HepG2 (cell line): ENCODE data around the gene SCFD1. TPM values are rescaled to one million over a fixed set of nuclear protein-coding genes. Genes with fewer than 3 reads are reported as not detected.
"Not testable (repeated sequence)": the region's sequence is repeated elsewhere in the genome, so short reads cannot be mapped to it uniquely, and the experiment has no call there.

Experiments used
- AKNA ChIP-seq: sonication (generic); formaldehyde crosslinking; IDR thresholded peaks from 2 replicates; pipeline ENCODE4 v1.4.0; 2020; ENCODE audit warnings: missing genetic modification reagents, borderline replicate concordance
- ELF1 ChIP-seq: sonication (generic); formaldehyde crosslinking; IDR thresholded peaks from 2 replicates; pipeline ENCODE4 v1.4.0; 2020; ENCODE audit warnings: missing genetic modification reagents
- FOXA1 ChIP-seq, 2 experiments: fragments of 450-650 bp in 1 of 2; sonication (generic) in 1 of 2; formaldehyde crosslinking in 1 of 2; IDR thresholded peaks; 2 replicates each; pipeline versions ENCODE4 v1.4.0 to v1.6.1; 2016 to 2020; ENCODE audit warnings: missing genetic modification reagents in 1 of 2
- HOXA3 ChIP-seq: sonication (generic); formaldehyde crosslinking; IDR thresholded peaks from 2 replicates; pipeline ENCODE4 v1.5.0; 2020; ENCODE audit warnings: missing genetic modification reagents
- KMT2A ChIP-seq: sonication (generic); formaldehyde crosslinking; IDR thresholded peaks from 2 replicates; pipeline ENCODE4 v1.4.0; 2020; ENCODE audit warnings: missing genetic modification reagents
- MNT ChIP-seq: fragments of 450-650 bp; IDR thresholded peaks from 2 replicates; pipeline ENCODE4 v1.6.1; 2016
- MYPOP ChIP-seq: sonication (generic); formaldehyde crosslinking; IDR thresholded peaks from 2 replicates; pipeline ENCODE4 v1.8.1; 2023; ENCODE audit warnings: mild to moderate bottlenecking, moderate library complexity, missing genetic modification reagents
- NAIF1 ChIP-seq: sonication (generic); formaldehyde crosslinking; IDR thresholded peaks from 2 replicates; pipeline ENCODE4 v1.5.0; 2020; ENCODE audit warnings: mild to moderate bottlenecking, missing genetic modification reagents, borderline replicate concordance
- PHF21A ChIP-seq: sonication (generic); formaldehyde crosslinking; IDR thresholded peaks from 2 replicates; pipeline ENCODE4 v1.5.0; 2020; ENCODE audit warnings: mild to moderate bottlenecking, missing genetic modification reagents
- POLR2A ChIP-seq, 2 experiments: IDR thresholded peaks; 2 replicates each; pipeline ENCODE4 v1.6.1; 2011; ENCODE audit warnings: low read depth in 2 of 2, low read length in 2 of 2, mild to moderate bottlenecking in 1 of 2, moderate library complexity in 1 of 2; ENCODE audit not compliant: insufficient read depth in 1 of 2
- SOX6 ChIP-seq, 2 experiments: fragments of 450-650 bp in 1 of 2; sonication (generic) in 1 of 2; formaldehyde crosslinking in 1 of 2; IDR thresholded peaks; 2 replicates each; pipeline versions ENCODE4 v1.4.0 to v1.6.1; 2017 to 2020; ENCODE audit warnings: antibody characterized with exemption in 1 of 2, mild to moderate bottlenecking in 1 of 2, missing genetic modification reagents in 1 of 2
- THAP11 ChIP-seq: IDR thresholded peaks from 2 replicates; pipeline ENCODE4 v1.6.1; 2016; ENCODE audit warnings: missing biosample characterization, missing genetic modification reagents
- YY1 ChIP-seq: IDR thresholded peaks from 2 replicates; pipeline ENCODE4 v1.6.1; 2011; ENCODE audit warnings: low read length, low read depth, moderate library complexity, mild to moderate bottlenecking; ENCODE audit not compliant: insufficient read depth, insufficient replicate concordance
- ZFP36L1 ChIP-seq: sonication (generic); formaldehyde crosslinking; IDR thresholded peaks from 2 replicates; pipeline ENCODE4 v1.8.0; 2022; ENCODE audit warnings: mild to moderate bottlenecking, missing genetic modification reagents, moderate library complexity
- ZFY ChIP-seq: sonication (generic); formaldehyde crosslinking; IDR thresholded peaks from 2 replicates; pipeline ENCODE4 v1.4.0; 2020; ENCODE audit warnings: missing genetic modification reagents
- ZNF563 ChIP-seq: sonication (generic); formaldehyde crosslinking; IDR thresholded peaks from 2 replicates; pipeline ENCODE4 v1.8.0; 2022; ENCODE audit warnings: mild to moderate bottlenecking, moderate library complexity, missing genetic modification reagents
- polyA plus RNA-seq, 8 experiments: library from polyadenylated mRNA; depleted of rRNA in 3 of 8; stranded (reverse) in 7 of 8; unstranded in 1 of 8; fragments of >200 nt; fragmentation: Illumina TruSeq in 4 of 8; extraction: Trizol in 4 of 8; gene quantifications; 2 replicates each; pipeline versions ENCODE4 v1.2.1 to v1.2.3, GENCODE V29; 2011 to 2016; ENCODE audit warnings: low read depth in 4 of 8, missing spikeins in 1 of 8, mixed read lengths in 1 of 8; ENCODE audit not compliant: insufficient read depth in 1 of 8
- total RNA-seq, 5 experiments: library from RNA; depleted of rRNA; stranded (reverse); fragments of >200 nt; fragmentation: Illumina TruSeq; extraction: Trizol; gene quantifications; 2 replicates each; pipeline ENCODE4 v1.2.3, GENCODE V29; 2016; ENCODE audit warnings: low read depth in 1 of 5

SCFD1 gene
- total and polyA plus RNA-seq, 2 of the 13 experiments (the other 11 are each of a cell fraction or from before 2014, with no cell fraction given): 235 to 256 TPM

GRCh38 chr14:30690487-30691355 is 68.6 kb downstream of the SCFD1 start (continued):
- 0 out of 2 replicates have a peak, but pooled peaks have one; percentile 54 for TF ChIP-seq AKNA
- TF ChIP-seq PHF21A: 0 out of 2 replicates have a peak, but pooled peaks have one; percentile 46
- peak; percentile 78 for TF ChIP-seq YY1
- peak; percentile 89 for TF ChIP-seq KMT2A (CRISPR knock-in tag)
- TF ChIP-seq ZFY (CRISPR knock-in tag): peak; percentile 56; the same call in 1 of the 2 replicates
- peak; percentile 68; the same call in 1 of the 2 replicates for TF ChIP-seq ZFP36L1 (CRISPR knock-in tag)
- 0 out of 2 replicates have a peak, but pooled peaks have one; percentile 13 for TF ChIP-seq MNT
- peak in 1 of 2 experiments; percentile 60; a peak in 2 of 4 replicates for TF ChIP-seq POLR2A (IDR thresholded peaks at IDR 0.05; ENCODE audit: insufficient read depth in 1 of 2, low read depth in 2 of 2, low read length in 2 of 2)
- peak; percentile 81; the same call in 1 of the 2 replicates for TF ChIP-seq NAIF1 (CRISPR knock-in tag)
- TF ChIP-seq FOXA1 (IDR thresholded peaks at IDR 0.05): peak; percentile 20; the same call in 1 of the 2 replicates
- TF ChIP-seq FOXA1 (CRISPR knock-in tag; IDR thresholded peaks at IDR 0.05); SOX6 (IDR thresholded peaks at IDR 0.05): not testable (repeated sequence)
- peak; percentile 36; the same call in 1 of the 2 replicates for TF ChIP-seq ZNF563 (CRISPR knock-in tag)
- TF ChIP-seq MYPOP (CRISPR knock-in tag): 0 out of 2 replicates have a peak, but pooled peaks have one; percentile 42
- peak; percentile 53; the same call in 1 of the 2 replicates for TF ChIP-seq ELF1 (CRISPR knock-in tag)
- TF ChIP-seq THAP11 (CRISPR knock-in tag): peak; percentile 53; the same call in 1 of the 2 replicates
- TF ChIP-seq SOX6 (CRISPR knock-in tag; IDR thresholded peaks at IDR 0.05): 0 out of 2 replicates have a peak, but pooled peaks have one; percentile 34
- peak; percentile 73 for TF ChIP-seq HOXA3
